Kidney (tissue), 14 donors: ENCODE results near the gene ATP6V1B1. TPM values are rescaled to one million over a fixed set of nuclear protein-coding genes. Genes with fewer than 3 reads are reported as not detected.

Experiments
- DNase-seq, 5 donors: peaks; one replicate each; pipeline ENCODE4 v3.0.0-alpha.2; 2013 to 2020
- FAIRE-seq: peaks from 2 replicates; lab custom pipeline; 2012; peaks lifted over from hg19 to GRCh38; lab: Jason Lieb, UNC
- H3K27ac ChIP-seq, 2 donors: one replicate each; pipeline ENCODE4 v1.7.0; 2013; ENCODE audit warnings: low read depth in 2 of 2, low read length in 2 of 2, inconsistent platforms in 1 of 2
- H3K27me3 ChIP-seq: one replicate; pipeline ENCODE4 v1.7.1; 2013; ENCODE audit warnings: low read length, inconsistent platforms; ENCODE audit not compliant: control insufficient read depth, insufficient read depth
- H3K36me3 ChIP-seq, 3 donors: one replicate each; pipeline versions ENCODE4 v1.7.0 to v1.7.1; 2013; ENCODE audit warnings: low read length in 3 of 3, control low read depth in 1 of 3, inconsistent platforms in 1 of 3; ENCODE audit not compliant: insufficient read depth in 3 of 3, control insufficient read depth in 2 of 3
- H3K4me1 ChIP-seq, 3 donors: one replicate each; pipeline versions ENCODE4 v1.7.0 to v1.7.1; 2013; ENCODE audit warnings: low read length in 3 of 3, inconsistent platforms in 1 of 3, low read depth in 1 of 3; ENCODE audit not compliant: control insufficient read depth in 2 of 3, insufficient read depth in 2 of 3
- H3K4me3 ChIP-seq, 3 donors: one replicate each; pipeline versions ENCODE4 v1.7.0 to v1.8.1; 2013; ENCODE audit warnings: low read length in 3 of 3, control low read depth in 1 of 3, inconsistent platforms in 1 of 3
- H3K9ac ChIP-seq, 3 donors: one replicate each; pipeline versions ENCODE4 v1.7.0 to v1.7.1; 2013; ENCODE audit warnings: low read length in 3 of 3, control low read depth in 1 of 3, inconsistent platforms in 1 of 3
- H3K9me3 ChIP-seq, 3 donors: one replicate each; pipeline versions ENCODE4 v1.7.0 to v1.7.1; 2013; ENCODE audit warnings: low read length in 3 of 3, control low read depth in 1 of 3, inconsistent platforms in 1 of 3; ENCODE audit not compliant: control insufficient read depth in 2 of 3, insufficient read depth in 1 of 3
- CTCF ChIP-seq: IDR thresholded peaks from 3 replicates; pipeline ENCODE4 v1.5.1; 2012; ENCODE audit warnings: mild to moderate bottlenecking, moderate library complexity, borderline replicate concordance; ENCODE audit not compliant: insufficient read depth; ENCODE audit errors: extremely low read depth
- intact Hi-C: fragments of 100-400 bp; cut with DNase I; formaldehyde crosslinking; loops from one replicate; pipeline ENCODE4 v1.11.1; 2022
- polyA plus RNA-seq: library from polyadenylated mRNA; stranded (reverse); fragments of 350-450 nt; fragmentation: Illumina TruSeq; extraction: RNeasy Lipid Tissue Mini Kit (QIAGEN cat#74804); gene quantifications from one replicate; pipeline ENCODE4 v1.2.3, GENCODE V29; 2014; ENCODE audit warnings: low read depth, low replicate concordance; ENCODE audit not compliant: insufficient read depth
- total RNA-seq: library from RNA; stranded (reverse); fragmentation: NEBNext Ultra II Directional; extraction: Animal tissue kit (Norgen Biotek cat#: 25700); gene quantifications from one replicate; pipeline ENCODE4 v1.2.1, GENCODE V29; 2021
- donor health status: control.
- donor health status: control.
- donor health status: control.
- donor health status: control.
- donor health status: control.
- donor health status: DM: yes; HTN: yes; CAD: no.
- donor health status: Normal renal cell carcinoma (clear cell type).

The ATP6V1B1 gene
- total and polyA plus RNA-seq, 2 donors from 2014 or later: 37.9 to 400 TPM

- Histone ChIP-seq H3K4me1 (peaks cover 0 to 8% (median 8%) of the 10 kb centered on the region in 3 donors), H3K9me3 (no peaks in the 10 kb centered on the region), H3K4me3 (peak overlapping the region in 2 of 3 donors; percentile 7 to 56), H3K27me3 (no peaks in the 10 kb centered on the region), H3K9ac (peak overlapping the region in 2 of 3 donors; percentile 10 to 44), H3K27ac (peak overlapping the region in 1 of 2 donors; percentile 36), H3K36me3 (no peaks in the 10 kb centered on the region)
- FAIRE-seq: no peak
- intact Hi-C loops: no loop called here
- DNase-seq: no peak
- no peak for TF ChIP-seq CTCF
Observed at GRCh38 chr2:70979180-70979488, 43.4 kb downstream of the ATP6V1B1 start.

- H3K4me3 ChIP-seq: no peak overlapping the region
- no peaks in the 10 kb centered on the region for H3K27me3 ChIP-seq
- intact Hi-C loops: no loop called here
- H3K27ac ChIP-seq: no peak overlapping the region
- DNase-seq (peak in 1 of 5 donors; percentile 5), FAIRE-seq (no peak)
- peaks cover 0 to 8% (median 8%) of the 10 kb centered on the region in 3 donors for H3K4me1 ChIP-seq
- H3K9ac ChIP-seq: no peak overlapping the region
- H3K36me3 ChIP-seq: no peaks in the 10 kb centered on the region
- no peak for TF ChIP-seq CTCF
- no peaks in the 10 kb centered on the region for H3K9me3 ChIP-seq
Observed at GRCh38 chr2:70979626-70980025, 43.9 kb downstream of the ATP6V1B1 start.

GRCh38 chr2:70981421-70981820 is 45.7 kb downstream of the ATP6V1B1 start:
- H3K9me3 ChIP-seq: no peaks in the 10 kb centered on the region
- H3K27me3 ChIP-seq: no peaks in the 10 kb centered on the region
- peaks cover 0 to 5% (median 0%) of the 10 kb centered on the region in 3 donors for H3K36me3 ChIP-seq
- TF ChIP-seq CTCF: no peak
- H3K9ac ChIP-seq: no peak overlapping the region
- peaks cover 0 to 8% (median 8%) of the 10 kb centered on the region in 3 donors for H3K4me1 ChIP-seq
- H3K27ac ChIP-seq: no peak overlapping the region
- intact Hi-C loops: no loop called here
- H3K4me3 ChIP-seq: no peak overlapping the region
- DNase-seq (peak in 1 of 5 donors; percentile 18), FAIRE-seq (no peak)
